HCT116 (cell line): ENCODE data around the gene ENTHD1. TPM values are rescaled to one million over a fixed set of nuclear protein-coding genes. Genes with fewer than 3 reads are reported as not detected.

Experiments used
- ATAC-seq: fragments of 200-7000 bp; cut with Tn5 transposase; 2 replicates; pipeline ENCODE4 v1.9.1; 2020; ENCODE audit warnings: mild to moderate bottlenecking, moderate library complexity
- BruUV-seq: library from RNA; stranded (reverse); fragments of 400-500 nt; replicated peaks from 2 replicates; lab custom pipeline; 2021; lab: Mats Ljungman, UMichigan
- CTCF ChIA-PET: fragments of 300-600 bp; sonication (Branson Sonifier 250); formaldehyde crosslinking; loops from one replicate; lab custom pipeline; 2021; ENCODE audit warnings: antibody characterized with exemption; lab: Charles Lee
- POLR2A ChIA-PET: fragments of 300-600, 350-600 bp; sonication (Branson Sonifier 250); formaldehyde crosslinking; loops from one replicate; lab custom pipeline; 2021; ENCODE audit warnings: antibody characterized with exemption; lab: Charles Lee
- RAD21 ChIA-PET, 2 experiments: fragments of 300-600 bp; sonication (Branson Sonifier 250); formaldehyde crosslinking; loops; one replicate each; lab custom pipeline; 2023; ENCODE audit warnings: low total read pairs in 2 of 2; ENCODE audit not compliant: uncharacterized antibody in 2 of 2, unreplicated experiment in 2 of 2, low non-redundant PET in 1 of 2; lab: Charles Lee
- DNase-seq: peaks from one replicate; pipeline ENCODE4 v3.0.0-alpha.2; 2010; ENCODE audit warnings: low read depth, low spot score
- H2AFZ ChIP-seq: fragments of 200-600 bp; shearing (Covaris generic), sonication (generic); 2 replicates; pipeline ENCODE4 v1.6.1; 2017; ENCODE audit warnings: low read depth, mixed run types, mixed read lengths, antibody characterized with exemption, low read length; ENCODE audit not compliant: poor library complexity, severe bottlenecking
- H3K27ac ChIP-seq: 2 replicates; pipeline ENCODE4 v1.5.1; 2012; ENCODE audit warnings: low read depth, low read length
- H3K27me3 ChIP-seq: fragments of 200-600 bp; sonication (generic); 2 replicates; pipeline ENCODE4 v1.6.1; 2016; ENCODE audit warnings: mixed run types, low read length, mixed read lengths; ENCODE audit not compliant: insufficient read depth
- H3K36me3 ChIP-seq, 2 experiments: fragments of 200-500 bp in 1 of 2; fragments of 200-600 bp in 1 of 2; sonication (Bioruptor generic) in 1 of 2; sonication (generic) in 1 of 2; 2 replicates each; pipeline versions ENCODE4 v1.5.1 to v1.6.1; 2014 to 2016; ENCODE audit warnings: low read length in 2 of 2, inconsistent platforms in 1 of 2, mixed read lengths in 1 of 2, mixed run types in 1 of 2; ENCODE audit not compliant: insufficient read depth in 2 of 2, control insufficient read depth in 1 of 2
- H3K4me1 ChIP-seq, 2 experiments: fragments of 200-600 bp in 1 of 2; sonication (generic) in 1 of 2; 2 replicates each; pipeline versions ENCODE4 v1.5.1 to v1.6.1; 2012 to 2017; ENCODE audit warnings: low read length in 2 of 2, inconsistent platforms in 1 of 2, mild to moderate bottlenecking in 1 of 2, mixed read lengths in 1 of 2, mixed run types in 1 of 2, moderate library complexity in 1 of 2; ENCODE audit not compliant: insufficient read depth in 2 of 2, control insufficient read depth in 1 of 2
- H3K4me2 ChIP-seq: fragments of 200-600 bp; sonication (generic); 2 replicates; pipeline ENCODE4 v1.6.1; 2017; ENCODE audit warnings: mixed run types, low read length, mixed read lengths
- H3K4me3 ChIP-seq, 2 experiments: fragments of 200-600 bp in 1 of 2; sonication (generic) in 1 of 2; replicated peaks in 1 of 2; 2 replicates each; pipeline ENCODE4 v1.5.1; 2011 to 2016; ENCODE audit warnings: low read length in 2 of 2, control low read depth in 1 of 2, low read depth in 1 of 2, mild to moderate bottlenecking in 1 of 2, mixed read lengths in 1 of 2, mixed run types in 1 of 2
- H3K79me2 ChIP-seq: fragments of 200-600 bp; sonication (generic); 2 replicates; pipeline ENCODE4 v1.6.1; 2017; ENCODE audit warnings: mild to moderate bottlenecking, mixed run types, low read length, moderate library complexity, mixed read lengths; ENCODE audit not compliant: insufficient read depth
- H3K9ac ChIP-seq: fragments of 200-600 bp; sonication (generic); 2 replicates; pipeline ENCODE4 v1.6.1; 2016; ENCODE audit warnings: low read length, mixed read lengths
- H3K9me2 ChIP-seq: fragments of 200-600 bp; sonication (generic), shearing (Covaris generic); 2 replicates; pipeline ENCODE4 v1.6.1; 2017; ENCODE audit warnings: mixed run types, mild to moderate bottlenecking, moderate library complexity; ENCODE audit not compliant: insufficient read depth
- H3K9me3 ChIP-seq, 2 experiments: fragments of 200-500 bp in 1 of 2; fragments of 200-600 bp in 1 of 2; sonication (Bioruptor generic) in 1 of 2; sonication (generic) in 1 of 2; 2 replicates each; pipeline ENCODE4 v1.6.1; 2014 to 2017; ENCODE audit warnings: low read length in 2 of 2, mixed read lengths in 2 of 2, inconsistent platforms in 1 of 2, low read depth in 1 of 2, mild to moderate bottlenecking in 1 of 2, mixed run types in 1 of 2, moderate library complexity in 1 of 2; ENCODE audit not compliant: control insufficient read depth in 1 of 2, insufficient read depth in 1 of 2
- H4K20me1 ChIP-seq: fragments of 200-600 bp; sonication (generic), shearing (Covaris generic); 2 replicates; pipeline ENCODE4 v1.6.1; 2017; ENCODE audit warnings: mixed run types, mild to moderate bottlenecking, moderate library complexity; ENCODE audit not compliant: insufficient read depth
- ATF3 ChIP-seq: IDR thresholded peaks from 2 replicates; pipeline ENCODE4 v1.6.1; 2012
- CBX3 ChIP-seq: IDR thresholded peaks from 2 replicates; pipeline ENCODE4 v1.6.1; 2012; ENCODE audit warnings: low read depth
- EGR1 ChIP-seq: IDR thresholded peaks from 2 replicates; pipeline ENCODE4 v1.6.1; 2012; ENCODE audit warnings: low read depth
- EZH2 ChIP-seq: fragments of 200-600 bp; sonication (generic); IDR thresholded peaks from 2 replicates; pipeline ENCODE4 v1.6.1; 2017; ENCODE audit warnings: antibody characterized with exemption, mixed run types
- EZH2phosphoT487 ChIP-seq: fragments of 200-600 bp; IDR thresholded peaks from 2 replicates; pipeline ENCODE4 v1.6.1; 2018; ENCODE audit warnings: antibody characterized with exemption, borderline replicate concordance
- FOSL1 ChIP-seq: IDR thresholded peaks from 2 replicates; pipeline ENCODE4 v1.6.1; 2012; ENCODE audit warnings: low read depth
- JUND ChIP-seq: IDR thresholded peaks from 2 replicates; pipeline ENCODE4 v1.6.1; 2012
- MAX ChIP-seq: IDR thresholded peaks from 2 replicates; pipeline ENCODE4 v1.6.1; 2012
- POLR2AphosphoS5 ChIP-seq: IDR thresholded peaks from 2 replicates; pipeline ENCODE4 v1.6.1; 2011; ENCODE audit warnings: mild to moderate bottlenecking, low read depth, low read length, moderate library complexity
- SIN3A ChIP-seq: IDR thresholded peaks from 2 replicates; pipeline ENCODE4 v1.6.1; 2012; ENCODE audit warnings: low read depth
- TCF7L2 ChIP-seq: IDR thresholded peaks from 2 replicates; pipeline ENCODE4 v1.7.0; 2011; ENCODE audit warnings: borderline replicate concordance, inconsistent platforms; ENCODE audit not compliant: insufficient read depth, insufficient read length; ENCODE audit errors: extremely low read depth
- ZBTB33 ChIP-seq: IDR thresholded peaks from 2 replicates; pipeline ENCODE4 v1.6.1; 2011; ENCODE audit warnings: mild to moderate bottlenecking, low read length, moderate library complexity; ENCODE audit not compliant: insufficient replicate concordance; ENCODE audit errors: extremely low read depth
- ZNF274 ChIP-seq: fragments of 200-500 bp; sonication (Bioruptor generic); IDR thresholded peaks from 2 replicates; pipeline ENCODE4 v1.6.1; 2014; ENCODE audit warnings: mild to moderate bottlenecking, low read depth, low read length, inconsistent platforms
- intact Hi-C: fragments of 100-400 bp; cut with micrococcal nuclease; formaldehyde crosslinking; loops from 2 replicates; pipeline ENCODE4 v1.10.0; 2022
- total RNA-seq: library from RNA; stranded (reverse); gene quantifications from one replicate; pipeline ENCODE4 v1.2.1, GENCODE V29; 2021; ENCODE audit not compliant: unreplicated experiment

ENTHD1 gene
- total RNA-seq, 1 experiment from 2014 or later = not detected

- RAD21 ChIA-PET = interaction anchor here in 1 of 2 experiments (0.7 kb wide), 1 partner anchor 270 kb away, joined by 5 read pairs; no protein-coding TSS in a partner anchor
- Histone ChIP-seq H3K4me2 (no peak overlapping the region), H3K36me3 (no peaks in the 10 kb centered on the region), H3K4me1 (no peaks in the 10 kb centered on the region), H4K20me1 (no peaks in the 10 kb centered on the region), H3K79me2 (no peaks in the 10 kb centered on the region), H3K9me2 (no peaks in the 10 kb centered on the region), H3K9me3 (no peaks in the 10 kb centered on the region), H3K4me3 (no peak overlapping the region), H3K9ac (no peak overlapping the region), H3K27ac (no peak overlapping the region), H3K27me3 (peaks cover 88% of the 10 kb centered on the region), H2AFZ (no peak overlapping the region)
- CTCF ChIA-PET = no interaction called here
- no peak for ATAC-seq
- intact Hi-C loops = no loop called here
- no TSS peak for BruUV-seq
- TF ChIP-seq ZNF274 = no peak
- no peak for TF ChIP-seq ATF3
- TF ChIP-seq MAX = no peak
- no peak for TF ChIP-seq EGR1
- no peak for TF ChIP-seq EZH2phosphoT487
- TF ChIP-seq CBX3 = no peak
- TF ChIP-seq POLR2AphosphoS5 = no peak
- TF ChIP-seq ZBTB33 = no peak
- TF ChIP-seq SIN3A = no peak
- no peak for TF ChIP-seq EZH2
- TF ChIP-seq TCF7L2 = no peak
- no peak for TF ChIP-seq FOSL1
- no peak for TF ChIP-seq JUND
- POLR2A ChIA-PET = no interaction called here
- no peak for DNase-seq
Measured at GRCh38 chr22:39773503-39773902, 120.1 kb downstream of the ENTHD1 start.
